BLaER1 (cell line): ENCODE results near the gene NUP85.

ENCODE experiments used
- H3K27ac ChIP-seq: shearing (Covaris generic); formaldehyde crosslinking; 2 replicates; pipeline ENCODE4 v1.8.1; 2022
- H3K27me3 ChIP-seq: shearing (Covaris generic); formaldehyde crosslinking; 2 replicates; pipeline ENCODE4 v1.8.1; 2022
- H3K36me3 ChIP-seq: shearing (Covaris generic); formaldehyde crosslinking; 2 replicates; pipeline ENCODE4 v1.8.1; 2022
- H3K4me1 ChIP-seq: shearing (Covaris generic); formaldehyde crosslinking; 2 replicates; pipeline ENCODE4 v1.8.1; 2022
- H3K4me2 ChIP-seq: shearing (Covaris generic); formaldehyde crosslinking; 2 replicates; pipeline ENCODE4 v1.8.1; 2022
- H3K4me3 ChIP-seq: shearing (Covaris generic); formaldehyde crosslinking; 2 replicates; pipeline ENCODE4 v1.8.1; 2022
- H3K9ac ChIP-seq: shearing (Covaris generic); formaldehyde crosslinking; 2 replicates; pipeline ENCODE4 v1.8.1; 2022
- H3K9me3 ChIP-seq: shearing (Covaris generic); formaldehyde crosslinking; 2 replicates; pipeline ENCODE4 v1.8.1; 2022
- H4K20me1 ChIP-seq: shearing (Covaris generic); formaldehyde crosslinking; 2 replicates; pipeline ENCODE4 v1.8.1; 2022
- Cebpa-rat ChIP-seq: shearing (Covaris generic); IDR thresholded peaks from 2 replicates; pipeline ENCODE4 v1.8.1; 2022

NUP85 gene

DNA sequence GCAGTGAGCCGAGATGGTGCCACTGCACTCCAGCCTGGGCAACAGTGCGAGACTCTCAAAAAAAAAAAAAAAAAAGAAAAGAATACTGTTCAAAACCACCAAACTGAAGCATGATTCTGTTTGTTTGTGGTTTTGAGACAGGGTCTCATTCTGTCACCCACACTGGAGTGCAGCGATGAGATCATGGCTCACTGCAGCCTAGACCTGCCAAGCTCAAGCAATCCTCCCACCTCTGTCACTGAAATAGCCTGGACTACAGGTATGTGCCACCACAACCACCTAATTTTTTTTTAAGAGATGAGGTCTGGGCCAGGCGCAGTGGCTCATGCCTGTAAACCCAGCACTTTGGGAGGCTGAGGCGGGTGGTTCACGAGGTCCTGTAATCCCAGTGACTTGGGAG is 27.0 kb upstream of the NUP85 start:
- Histone ChIP-seq H3K4me3 (no peak overlapping the region), H4K20me1 (peaks cover 89% of the 10 kb centered on the region), H3K36me3 (peaks cover 71% of the 10 kb centered on the region), H3K9ac (no peak overlapping the region), H3K27me3 (no peaks in the 10 kb centered on the region), H3K27ac (no peak overlapping the region), H3K4me2 (peak overlapping the region; percentile 35; the same call in 1 of the 2 replicates), H3K9me3 (no peaks in the 10 kb centered on the region), H3K4me1 (peaks cover 54% of the 10 kb centered on the region)
- TF ChIP-seq Cebpa-rat: no peak

- Histone ChIP-seq H3K27me3 (no peaks in the 10 kb centered on the region), H3K4me3 (peak overlapping the region; percentile 84), H3K9me3 (no peaks in the 10 kb centered on the region), H3K36me3 (peaks cover 44% of the 10 kb centered on the region), H4K20me1 (peaks cover 63% of the 10 kb centered on the region), H3K9ac (peak overlapping the region; percentile 99), H3K4me1 (peaks cover 55% of the 10 kb centered on the region), H3K4me2 (peak overlapping the region; percentile 96), H3K27ac (peak overlapping the region; percentile 100)
- TF ChIP-seq Cebpa-rat: no peak
Observed at GRCh38 chr17:75181110-75181509, 24.4 kb upstream of the NUP85 start.

GRCh38 chr17:75181608-75182318 is 23.7 kb upstream of the NUP85 start:
- peak overlapping the region; percentile 99 for H3K9ac ChIP-seq
- H3K4me2 ChIP-seq: peak overlapping the region; percentile 96
- H3K36me3 ChIP-seq: peaks cover 38% of the 10 kb centered on the region
- peak overlapping the region; percentile 84 for H3K4me3 ChIP-seq
- no peak for TF ChIP-seq Cebpa-rat
- peaks cover 49% of the 10 kb centered on the region for H3K4me1 ChIP-seq
- H3K9me3 ChIP-seq: no peaks in the 10 kb centered on the region
- no peaks in the 10 kb centered on the region for H3K27me3 ChIP-seq
- H4K20me1 ChIP-seq: peaks cover 56% of the 10 kb centered on the region
- peak overlapping the region; percentile 100 for H3K27ac ChIP-seq

DNA sequence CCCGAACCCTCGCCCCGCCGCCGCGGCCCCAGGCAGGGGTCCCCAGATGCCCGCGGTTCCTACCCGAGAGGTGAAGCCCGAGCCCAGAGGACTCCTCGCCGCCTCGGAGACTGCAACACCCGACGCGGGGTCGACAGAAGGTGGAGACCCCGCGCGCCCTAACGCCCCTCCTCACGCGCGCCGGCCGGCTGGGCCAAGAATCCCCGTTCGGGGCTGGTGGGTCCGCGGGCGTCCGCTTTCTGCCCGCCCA is 23.2 kb upstream of the NUP85 start:
- H4K20me1 ChIP-seq: peaks cover 52% of the 10 kb centered on the region
- no peak for TF ChIP-seq Cebpa-rat
- peak overlapping the region; percentile 99 for H3K9ac ChIP-seq

GRCh38 chr17:75182569-75183436 is 22.7 kb upstream of the NUP85 start, which contains the start of gene SUMO2:
Gene SUMO2 (minus strand): TSS chr17:75182959. CDS start chr17:75182834, 125 bp downstream.
- H3K4me1 ChIP-seq: peaks cover 38% of the 10 kb centered on the region
- H4K20me1 ChIP-seq: peaks cover 46% of the 10 kb centered on the region
- H3K27ac ChIP-seq: peak within 1 kb of the TSS; percentile 100
- H3K4me3 ChIP-seq: peak within 1 kb of the TSS; percentile 84
- no peak for TF ChIP-seq Cebpa-rat
- H3K27me3 ChIP-seq: no peaks in the 10 kb centered on the region
- no peaks in the 10 kb centered on the region for H3K9me3 ChIP-seq
- H3K9ac ChIP-seq: peak within 1 kb of the TSS; percentile 99
- peaks cover 27% of the 10 kb centered on the region for H3K36me3 ChIP-seq
- H3K4me2 ChIP-seq: peak within 1 kb of the TSS; percentile 96

More for the DNA sequence above, 23.2 kb upstream of the NUP85 start:
- Histone ChIP-seq H3K27me3 (no peaks in the 10 kb centered on the region), H3K4me2 (peak overlapping the region; percentile 96), H3K4me3 (peak overlapping the region; percentile 84), H3K4me1 (peaks cover 44% of the 10 kb centered on the region), H3K9me3 (no peaks in the 10 kb centered on the region), H3K27ac (peak overlapping the region; percentile 100), H3K36me3 (peaks cover 33% of the 10 kb centered on the region)

GRCh38 chr17:75183999-75184884 is 21.2 kb upstream of the NUP85 start:
- Histone ChIP-seq H3K36me3 (peaks cover 13% of the 10 kb centered on the region), H3K4me1 (peaks cover 27% of the 10 kb centered on the region), H4K20me1 (peaks cover 32% of the 10 kb centered on the region), H3K27ac (no peak overlapping the region), H3K4me2 (peak overlapping the region; percentile 68; the same call in 1 of the 2 replicates), H3K4me3 (no peak overlapping the region), H3K27me3 (no peaks in the 10 kb centered on the region), H3K9me3 (no peaks in the 10 kb centered on the region), H3K9ac (no peak overlapping the region)
- no peak for TF ChIP-seq Cebpa-rat

GRCh38 chr17:75188614-75189013 is 16.9 kb upstream of the NUP85 start:
- H3K4me2 ChIP-seq: no peak overlapping the region
- H3K27ac ChIP-seq: no peak overlapping the region
- H3K9me3 ChIP-seq: no peaks in the 10 kb centered on the region
- no peak for TF ChIP-seq Cebpa-rat
- peaks cover 3% of the 10 kb centered on the region for H3K4me1 ChIP-seq
- H3K9ac ChIP-seq: no peak overlapping the region
- H3K27me3 ChIP-seq: no peaks in the 10 kb centered on the region
- no peak overlapping the region for H3K4me3 ChIP-seq
- no peaks in the 10 kb centered on the region for H3K36me3 ChIP-seq
- no peaks in the 10 kb centered on the region for H4K20me1 ChIP-seq

DNA sequence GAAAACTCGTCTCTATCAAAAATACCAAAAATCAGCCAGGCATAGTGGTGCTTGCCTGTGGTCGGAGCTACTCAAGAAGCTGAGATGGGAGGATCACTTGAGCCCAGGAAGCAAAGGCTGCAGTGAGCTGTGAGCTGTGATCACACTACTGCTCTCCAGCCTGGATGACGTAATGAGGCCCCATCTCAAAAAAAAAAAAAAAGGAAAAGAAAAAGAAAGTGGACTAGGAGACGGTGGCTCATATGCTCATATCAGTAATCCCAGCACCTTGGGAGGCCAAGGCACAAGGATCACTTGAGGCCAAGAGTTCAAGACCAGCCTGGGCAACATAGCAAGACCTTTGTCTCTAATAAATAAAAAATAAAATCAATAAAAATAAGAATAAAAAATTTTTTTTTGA is 13.9 kb upstream of the NUP85 start:
- TF ChIP-seq Cebpa-rat: no peak
- Histone ChIP-seq H3K4me1 (no peaks in the 10 kb centered on the region), H3K9me3 (no peaks in the 10 kb centered on the region), H3K4me2 (no peak overlapping the region), H3K27ac (no peak overlapping the region), H3K27me3 (no peaks in the 10 kb centered on the region), H3K36me3 (no peaks in the 10 kb centered on the region), H3K4me3 (no peak overlapping the region), H3K9ac (no peak overlapping the region), H4K20me1 (no peaks in the 10 kb centered on the region)

GRCh38 chr17:75194879-75195278 is 10.6 kb upstream of the NUP85 start:
- Histone ChIP-seq H3K27ac (no peak overlapping the region), H3K36me3 (no peaks in the 10 kb centered on the region), H3K4me1 (no peaks in the 10 kb centered on the region), H3K27me3 (no peaks in the 10 kb centered on the region), H3K9ac (no peak overlapping the region), H3K9me3 (no peaks in the 10 kb centered on the region), H4K20me1 (no peaks in the 10 kb centered on the region), H3K4me3 (no peak overlapping the region), H3K4me2 (no peak overlapping the region)
- TF ChIP-seq Cebpa-rat: no peak
